ENCODE measurements around the gene APLN. TPM values are rescaled to one million over a fixed set of nuclear protein-coding genes. Genes with fewer than 3 reads are reported as not detected.

The APLN gene
- total RNA-seq, 1 experiment from 2014 or later, result 8.5 TPM

DNA sequence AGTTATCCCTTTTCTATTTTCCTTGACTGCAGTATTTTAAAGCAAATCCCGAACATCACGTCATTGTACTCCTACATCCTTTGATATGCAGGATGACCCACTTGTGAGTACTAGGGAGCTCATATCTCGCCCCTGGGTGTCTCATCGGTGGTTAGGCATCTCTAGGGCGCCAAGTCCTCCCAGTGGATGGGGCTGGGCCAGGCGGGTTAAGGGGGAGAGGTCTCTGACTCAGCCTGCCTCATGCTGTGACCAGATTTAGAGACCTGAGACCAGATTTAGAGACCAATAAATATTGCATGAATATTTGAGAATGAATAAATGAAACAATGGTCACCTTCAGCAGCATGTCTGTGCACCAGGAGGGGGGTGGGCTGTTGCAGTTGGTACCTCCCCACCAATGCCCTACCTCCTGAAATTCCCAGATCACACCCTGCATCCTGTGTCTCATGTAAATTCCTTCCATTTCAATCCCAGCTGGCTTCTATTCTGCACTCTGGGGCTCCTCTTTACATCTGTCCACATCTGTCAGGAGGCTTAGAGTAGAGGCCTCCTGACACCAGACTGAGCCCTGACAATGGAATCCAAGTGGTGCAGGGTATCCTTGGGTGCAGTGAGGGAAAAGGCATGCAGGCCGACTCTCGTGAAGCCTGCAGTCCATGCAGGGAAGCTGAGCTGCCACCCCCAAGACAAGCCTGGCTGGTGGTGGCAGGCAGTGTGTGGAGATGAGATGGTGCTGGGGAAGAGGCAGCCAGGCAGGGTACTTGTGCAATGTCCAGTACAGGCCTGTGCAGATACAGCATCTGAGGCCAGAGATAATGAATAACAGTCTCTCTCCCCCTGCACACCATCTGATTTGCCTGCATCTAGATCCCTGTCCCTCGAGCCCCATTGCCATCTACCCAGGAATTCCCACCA is 5.2 kb downstream of the APLN start:
- H3K9ac ChIP-seq (ENCODE audit: low read length), result no peak overlapping the region
- 0 out of 2 replicates have a peak, but pooled peaks cover 6% of the 10 kb centered on the region for H3K79me2 ChIP-seq (ENCODE audit: low read length)
- H3K27me3 ChIP-seq (ENCODE audit: low read length), result no peaks in the 10 kb centered on the region
- no peak for TF ChIP-seq EZH2phosphoT487 (IDR thresholded peaks at IDR 0.05; ENCODE audit: borderline replicate concordance, low read length)
- no peak for TF ChIP-seq EZH2 (IDR thresholded peaks at IDR 0.05; ENCODE audit: low read length, unreplicated experiment)
- TF ChIP-seq CTCF (conservative IDR thresholded peaks at IDR 0.05; ENCODE audit: low read depth, low read length), result no peak
- ChIA-PET CTCF (no interaction called here), POLR2A (ENCODE audit: unreplicated experiment) (no interaction called here)
- ATAC-seq (no peak), DNase-seq (peak; percentile 63)
- no peak overlapping the region for H3K27ac ChIP-seq (ENCODE audit: low read length)
- H3K4me1 ChIP-seq (ENCODE audit: insufficient read depth, low read length), result peaks cover 16% of the 10 kb centered on the region; the same call in 1 of the 2 replicates
- no peaks in the 10 kb centered on the region for H3K9me3 ChIP-seq (ENCODE audit: low read length)
- no peak overlapping the region for H3K4me2 ChIP-seq (ENCODE audit: low read length)
- H3K9me2 ChIP-seq (replicated peaks; ENCODE audit: low read length), result no peaks in the 10 kb centered on the region
- no peaks in the 10 kb centered on the region for H3K36me3 ChIP-seq (ENCODE audit: low read depth, low read length)
- intact Hi-C loops (cut with micrococcal nuclease), result no loop called here
- no TSS peak for BruUV-seq (replicated peaks)
- H3K4me3 ChIP-seq (ENCODE audit: low read length), result no peak overlapping the region
- H3F3A ChIP-seq (ENCODE audit: low read length, unreplicated experiment), result no peaks in the 10 kb centered on the region
- no peak overlapping the region for H2AFZ ChIP-seq (ENCODE audit: low read length)
- no peaks in the 10 kb centered on the region for H4K20me1 ChIP-seq (ENCODE audit: low read length)

GRCh38 chrX:129648514-129649267 is 6.1 kb downstream of the APLN start:
- TF ChIP-seq EZH2phosphoT487 (IDR thresholded peaks at IDR 0.05; ENCODE audit: borderline replicate concordance, low read length) (no peak), EZH2 (IDR thresholded peaks at IDR 0.05; ENCODE audit: low read length, unreplicated experiment) (no peak), CTCF (conservative IDR thresholded peaks at IDR 0.05; ENCODE audit: low read depth, low read length) (no peak)
- H3K79me2 ChIP-seq (ENCODE audit: low read length), result 0 out of 2 replicates have a peak, but pooled peaks cover under 1% of the 10 kb centered on the region
- POLR2A ChIA-PET (ENCODE audit: unreplicated experiment), result no interaction called here
- BruUV-seq (replicated peaks), result no TSS peak
- intact Hi-C loops (cut with micrococcal nuclease), result no loop called here
- H3K27me3 ChIP-seq (ENCODE audit: low read length), result no peaks in the 10 kb centered on the region
- no peak overlapping the region for H3K4me3 ChIP-seq (ENCODE audit: low read length)
- no peak overlapping the region for H3K9ac ChIP-seq (ENCODE audit: low read length)
- H3K9me2 ChIP-seq (replicated peaks; ENCODE audit: low read length), result no peaks in the 10 kb centered on the region
- H3K4me1 ChIP-seq (ENCODE audit: insufficient read depth, low read length), result peaks cover 16% of the 10 kb centered on the region; the same call in 1 of the 2 replicates
- no peak overlapping the region for H2AFZ ChIP-seq (ENCODE audit: low read length)
- CTCF ChIA-PET, result no interaction called here
- H4K20me1 ChIP-seq (ENCODE audit: low read length), result no peaks in the 10 kb centered on the region
- no peaks in the 10 kb centered on the region for H3K36me3 ChIP-seq (ENCODE audit: low read depth, low read length)
- DNase-seq (no peak), ATAC-seq (no peak)
- no peak overlapping the region for H3K27ac ChIP-seq (ENCODE audit: low read length)
- H3F3A ChIP-seq (ENCODE audit: low read length, unreplicated experiment), result no peaks in the 10 kb centered on the region
- no peaks in the 10 kb centered on the region for H3K9me3 ChIP-seq (ENCODE audit: low read length)
- H3K4me2 ChIP-seq (ENCODE audit: low read length), result no peak overlapping the region
